Ramos (cell line): Measurements from ENCODE around the gene RALGPS1.

ENCODE experiments used
- in situ Hi-C: fragments of 300-500 bp; cut with MboI; formaldehyde crosslinking; loops from one replicate; pipeline ENCODE4 v1.14.3; 2022; ENCODE audit warnings: low sequenced_read_pairs; ENCODE audit not compliant: unreplicated experiment

RALGPS1 gene

GRCh38 chr9:127256324-127256723, 341.7 kb downstream of the RALGPS1 start:
- in situ Hi-C loops = no loop called here

GRCh38 chr9:127258606-127259471, 344.3 kb downstream of the RALGPS1 start:
- in situ Hi-C loops = no loop called here

GRCh38 chr9:127262602-127263001, 348.0 kb downstream of the RALGPS1 start:
- in situ Hi-C loops = no loop called here

- in situ Hi-C loops = no loop called here
These were observed 348.7 kb downstream of the RALGPS1 start for GRCh38 chr9:127263237-127263636.

GRCh38 chr9:127263664-127264063, 349.1 kb downstream of the RALGPS1 start:
- in situ Hi-C loops = no loop called here

- in situ Hi-C loops = no loop called here
These were observed 350.1 kb downstream of the RALGPS1 start, which contains the start of gene GARNL3 for GRCh38 chr9:127264462-127265219. Gene GARNL3, plus strand, starts transcription at chr9:127264774. Its CDS starts 104 bp downstream, at chr9:127264878.

GRCh38 chr9:127267793-127268525, 353.4 kb downstream of the RALGPS1 start:
- in situ Hi-C loops = no loop called here

GRCh38 chr9:127269449-127269848, 354.9 kb downstream of the RALGPS1 start:
- in situ Hi-C loops = no loop called here
